Chondrocyte (in vitro differentiated cells): Measurements from ENCODE around the gene CERS5. TPM values are rescaled to one million over a fixed set of nuclear protein-coding genes. Genes with fewer than 3 reads are reported as not detected.
A peak's percentile ranks its signal among the peaks of the same experiment; 100 is the strongest.

Experiments used
- DNase-seq: peaks from one replicate; pipeline ENCODE4 v3.0.0; 2021; ENCODE audit warnings: mixed read lengths, low spot score
- H3K27ac Mint-ChIP-seq: one replicate; pipeline ENCODE4 v1.8.0; 2021; ENCODE audit warnings: mild to moderate bottlenecking, moderate library complexity, mixed read lengths; ENCODE audit not compliant: unreplicated experiment
- H3K27me3 Mint-ChIP-seq: 2 replicates; pipeline ENCODE4 v1.8.0; 2021; ENCODE audit warnings: low read depth, mixed read lengths
- H3K36me3 Mint-ChIP-seq: 2 replicates; pipeline ENCODE4 v1.8.0; 2021; ENCODE audit warnings: low read depth, mixed read lengths
- H3K4me1 Mint-ChIP-seq: 2 replicates; pipeline ENCODE4 v1.8.0; 2021; ENCODE audit warnings: low read depth, mild to moderate bottlenecking, mixed read lengths
- H3K4me3 Mint-ChIP-seq: one replicate; pipeline ENCODE4 v1.8.0; 2021; ENCODE audit warnings: mild to moderate bottlenecking, moderate library complexity, mixed read lengths; ENCODE audit not compliant: unreplicated experiment
- H3K9me3 Mint-ChIP-seq: 2 replicates; pipeline ENCODE4 v1.8.0; 2021; ENCODE audit warnings: low read depth, mixed read lengths
- total RNA-seq: library from RNA; stranded (reverse); gene quantifications from 3 replicates; pipeline ENCODE4 v1.2.1, GENCODE V29; 2021
- TF ChIP-seq, protein P1 (sequence below): fragments of 200-600 bp; sonication (generic); IDR thresholded peaks from 2 replicates; pipeline ENCODE4 v1.5.0; 2021; ENCODE audit warnings: antibody characterized with exemption, mild to moderate bottlenecking, moderate library complexity

Gene CERS5
- total RNA-seq, 1 donor from 2014 or later: 80.9 TPM

DNA sequence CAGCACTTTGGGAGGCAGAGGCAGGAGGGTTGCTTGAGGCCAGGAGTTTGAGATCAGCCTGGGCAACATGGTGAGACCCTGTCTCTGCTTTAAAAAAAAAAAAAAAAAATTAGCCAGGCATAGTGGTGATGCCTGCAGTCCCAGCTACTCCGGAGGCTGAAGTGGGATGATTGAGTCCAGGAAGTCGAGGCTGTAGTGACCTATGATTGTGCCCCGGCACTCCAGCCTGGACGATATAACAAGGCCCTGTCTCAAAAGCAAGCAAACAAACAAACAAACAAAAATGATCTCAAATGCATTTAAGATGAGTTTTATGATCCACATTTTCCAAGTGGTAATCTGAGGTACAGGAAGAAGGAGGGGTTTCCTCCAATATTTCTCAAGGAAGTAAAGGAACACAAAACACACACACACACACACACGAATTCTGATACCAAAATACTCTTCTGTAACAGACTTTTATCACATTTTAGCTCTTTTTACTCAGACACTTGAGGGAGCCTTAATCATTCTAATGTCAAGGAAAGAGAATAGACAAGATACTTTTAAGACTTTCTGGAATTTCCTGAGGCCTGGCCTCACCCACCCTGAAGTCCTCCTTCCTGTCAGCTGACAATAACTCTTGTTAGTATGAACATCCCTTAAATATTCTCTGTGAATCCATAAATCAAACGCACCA, 44.4 kb upstream of the CERS5 start:
- no peaks in the 10 kb centered on the region for H3K9me3 Mint-ChIP-seq
- peak overlapping the region; percentile 92 for H3K27ac Mint-ChIP-seq
- DNase-seq: no peak
- H3K4me3 Mint-ChIP-seq: no peak overlapping the region
- H3K27me3 Mint-ChIP-seq: no peaks in the 10 kb centered on the region
- TF ChIP-seq, protein P1, sequence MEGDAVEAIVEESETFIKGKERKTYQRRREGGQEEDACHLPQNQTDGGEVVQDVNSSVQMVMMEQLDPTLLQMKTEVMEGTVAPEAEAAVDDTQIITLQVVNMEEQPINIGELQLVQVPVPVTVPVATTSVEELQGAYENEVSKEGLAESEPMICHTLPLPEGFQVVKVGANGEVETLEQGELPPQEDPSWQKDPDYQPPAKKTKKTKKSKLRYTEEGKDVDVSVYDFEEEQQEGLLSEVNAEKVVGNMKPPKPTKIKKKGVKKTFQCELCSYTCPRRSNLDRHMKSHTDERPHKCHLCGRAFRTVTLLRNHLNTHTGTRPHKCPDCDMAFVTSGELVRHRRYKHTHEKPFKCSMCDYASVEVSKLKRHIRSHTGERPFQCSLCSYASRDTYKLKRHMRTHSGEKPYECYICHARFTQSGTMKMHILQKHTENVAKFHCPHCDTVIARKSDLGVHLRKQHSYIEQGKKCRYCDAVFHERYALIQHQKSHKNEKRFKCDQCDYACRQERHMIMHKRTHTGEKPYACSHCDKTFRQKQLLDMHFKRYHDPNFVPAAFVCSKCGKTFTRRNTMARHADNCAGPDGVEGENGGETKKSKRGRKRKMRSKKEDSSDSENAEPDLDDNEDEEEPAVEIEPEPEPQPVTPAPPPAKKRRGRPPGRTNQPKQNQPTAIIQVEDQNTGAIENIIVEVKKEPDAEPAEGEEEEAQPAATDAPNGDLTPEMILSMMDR: peak; percentile 69
- H3K36me3 Mint-ChIP-seq: peaks cover 3% of the 10 kb centered on the region
- peaks cover 40% of the 10 kb centered on the region for H3K4me1 Mint-ChIP-seq

DNA sequence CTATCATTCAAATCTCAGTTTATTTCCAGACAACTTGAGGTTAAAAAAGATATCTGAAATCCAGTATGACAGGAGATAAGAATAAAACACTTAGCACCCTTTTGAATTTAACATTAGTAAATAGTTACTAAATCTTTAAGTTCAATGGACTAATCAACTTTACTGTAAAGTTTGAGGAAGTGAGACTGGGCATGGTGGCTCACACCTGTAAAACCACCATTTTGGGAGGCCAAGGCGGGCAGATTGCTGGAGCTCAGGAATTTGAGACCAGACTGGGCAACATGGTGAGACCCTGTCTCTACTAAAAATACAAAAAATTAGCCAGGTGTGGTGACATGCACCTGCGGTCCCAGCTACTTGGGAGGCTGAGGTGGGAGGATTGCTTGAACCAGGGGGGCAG, 40.3 kb upstream of the CERS5 start:
- H3K27me3 Mint-ChIP-seq: no peaks in the 10 kb centered on the region
- peaks cover 26% of the 10 kb centered on the region for H3K4me1 Mint-ChIP-seq
- TF ChIP-seq, protein P1: no peak
- H3K4me3 Mint-ChIP-seq: no peak overlapping the region
- no peak overlapping the region for H3K27ac Mint-ChIP-seq
- H3K9me3 Mint-ChIP-seq: no peaks in the 10 kb centered on the region
- H3K36me3 Mint-ChIP-seq: peaks cover 9% of the 10 kb centered on the region
- DNase-seq: no peak

DNA sequence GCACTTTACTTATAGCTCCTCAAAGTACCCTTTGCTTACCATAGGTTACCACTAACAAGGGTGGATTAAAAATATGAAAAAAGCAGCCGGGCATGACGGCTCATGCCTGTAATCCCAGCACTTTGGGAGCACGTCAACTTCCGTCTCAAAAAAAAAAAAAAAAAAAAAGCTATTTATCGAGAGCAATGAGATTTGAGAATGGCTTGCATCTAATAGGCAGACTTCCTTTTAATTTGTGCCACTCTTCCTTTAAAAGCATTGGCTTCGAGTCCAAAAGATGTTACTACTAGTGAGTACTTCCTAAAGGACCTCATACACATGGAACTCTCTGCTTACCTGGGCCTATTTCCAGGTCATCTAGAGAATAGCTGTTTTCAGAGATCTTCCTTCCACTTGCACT, 38.5 kb upstream of the CERS5 start:
- Mint-ChIP-seq H3K9me3 (no peaks in the 10 kb centered on the region), H3K27ac (no peak overlapping the region)

DNA sequence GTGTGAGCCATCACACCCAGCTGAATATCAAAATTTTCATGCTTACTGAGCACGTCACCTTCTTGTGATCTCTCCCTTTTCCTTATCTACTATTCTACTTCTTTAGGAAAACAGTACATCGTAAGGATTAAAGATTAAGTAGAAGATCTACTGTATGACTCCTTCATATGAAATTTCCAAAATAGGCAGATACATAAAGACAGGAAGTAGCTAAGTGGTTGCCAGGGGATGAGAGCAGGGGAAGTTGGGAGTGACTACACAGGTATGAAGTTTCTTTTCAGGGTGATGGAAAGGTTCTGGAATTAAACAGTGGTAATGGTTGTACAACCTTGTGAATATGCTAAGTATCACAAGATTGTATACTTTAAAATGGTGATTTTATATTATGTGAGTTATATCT, 36.5 kb upstream of the CERS5 start:
- no peak for DNase-seq
- H3K36me3 Mint-ChIP-seq: peaks cover 19% of the 10 kb centered on the region
- H3K4me3 Mint-ChIP-seq: no peak overlapping the region
- TF ChIP-seq, protein P1: no peak
- H3K4me1 Mint-ChIP-seq: peaks cover 31% of the 10 kb centered on the region
- H3K9me3 Mint-ChIP-seq: no peaks in the 10 kb centered on the region
- no peaks in the 10 kb centered on the region for H3K27me3 Mint-ChIP-seq
- H3K27ac Mint-ChIP-seq: no peak overlapping the region

More for the DNA sequence above, 38.5 kb upstream of the CERS5 start:
- DNase-seq: no peak
- H3K4me3 Mint-ChIP-seq: no peak overlapping the region
- TF ChIP-seq, protein P1: no peak
- no peaks in the 10 kb centered on the region for H3K27me3 Mint-ChIP-seq
- H3K36me3 Mint-ChIP-seq: peaks cover 11% of the 10 kb centered on the region
- peaks cover 32% of the 10 kb centered on the region for H3K4me1 Mint-ChIP-seq

DNA sequence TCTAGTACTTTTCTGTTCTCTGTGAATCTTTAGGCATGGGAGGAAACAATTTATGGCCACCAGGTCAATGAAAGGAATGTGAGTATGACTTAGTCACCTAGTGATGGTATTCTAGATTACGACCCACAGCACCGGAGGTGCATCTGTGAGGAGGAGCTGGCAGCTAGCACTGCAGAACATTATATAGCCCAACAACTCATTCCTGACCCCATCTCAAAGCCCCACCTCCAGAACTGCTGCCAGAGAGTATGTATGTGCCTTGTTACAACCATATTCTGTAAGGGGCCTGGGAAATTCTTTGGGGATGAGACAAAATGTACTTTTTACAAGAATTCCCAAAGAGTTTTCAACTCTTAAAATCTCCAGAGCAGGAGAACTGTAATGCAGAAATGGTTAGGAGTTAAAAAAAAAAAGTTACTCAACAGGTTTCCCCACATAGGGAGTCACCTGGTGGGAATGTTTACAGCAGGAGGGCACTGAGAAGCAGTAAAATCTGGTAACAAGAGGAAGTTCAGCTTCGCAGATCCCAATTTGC, 34.9 kb upstream of the CERS5 start:
- Mint-ChIP-seq H3K9me3 (no peaks in the 10 kb centered on the region), H3K27me3 (no peaks in the 10 kb centered on the region), H3K4me3 (no peak overlapping the region), H3K36me3 (peaks cover 23% of the 10 kb centered on the region), H3K27ac (peak overlapping the region; percentile 83), H3K4me1 (peaks cover 31% of the 10 kb centered on the region)
- no peak for DNase-seq
- TF ChIP-seq, protein P1: no peak
